Esophagus squamous epithelium (tissue), 5 donors: ENCODE data around the gene FOXL3. TPM values are rescaled to one million over a fixed set of nuclear protein-coding genes. Genes with fewer than 3 reads are reported as not detected.

Source experiments
- DNase-seq: peaks from one replicate; lab custom pipeline; 2025; lab: John Stamatoyannopoulos, UW
- H3K27ac ChIP-seq, 4 donors: fragments of 200-600 bp; sonication (generic); one replicate each; pipeline ENCODE4 v1.5.1; 2016 to 2019; ENCODE audit warnings: mild to moderate bottlenecking in 1 of 4
- H3K27me3 ChIP-seq, 4 donors: fragments of 200-600 bp; sonication (generic); 1 replicate in 3 of 4; 2 replicates in 1 of 4; pipeline versions ENCODE4 v1.5.1 to v1.6.0; 2017 to 2021; ENCODE audit warnings: antibody characterized with exemption in 1 of 4
- H3K36me3 ChIP-seq, 3 donors: fragments of 200-600 bp; sonication (generic); one replicate each; pipeline ENCODE4 v1.5.1; 2016 to 2019
- H3K4me1 ChIP-seq, 3 donors: fragments of 200-600 bp; sonication (generic); one replicate each; pipeline ENCODE4 v1.5.1; 2017 to 2019
- H3K4me3 ChIP-seq, 4 donors: fragments of 200-600 bp; sonication (generic); 1 replicate in 3 of 4; 2 replicates in 1 of 4; pipeline ENCODE4 v1.5.1; 2016 to 2019; ENCODE audit warnings: mild to moderate bottlenecking in 2 of 4, moderate library complexity in 1 of 4
- H3K9me3 ChIP-seq, 3 donors: fragments of 200-600 bp; sonication (generic); one replicate each; pipeline ENCODE4 v1.5.1; 2016 to 2019
- POLR2A ChIP-seq, 4 donors: fragments of 450-650 bp; IDR thresholded peaks; one replicate each; pipeline ENCODE4 v1.6.1; 2017; ENCODE audit warnings: antibody characterized with exemption in 4 of 4, mild to moderate bottlenecking in 4 of 4, moderate library complexity in 3 of 4
- WGBS, 2 donors: methylation state at CpG; one replicate each; pipeline ENCODE4 v1.1.5; 2018; 5-methylcytosine and 5-hydroxymethylcytosine counted together
- intact Hi-C: fragments of 100-400 bp; cut with DNase I; formaldehyde crosslinking; loops from one replicate; pipeline ENCODE4 v1.15.0; 2022
- total RNA-seq, 4 donors: library from RNA; depleted of rRNA; stranded (reverse); fragments of >200 nt; gene quantifications; one replicate each; pipeline ENCODE4 v1.1.0, GENCODE V29; 2016
- TF ChIP-seq, protein P1 (sequence below), 6 experiments: fragments of 450-650 bp in 4 of 6; fragments of 200-600 bp in 2 of 6; sonication (generic) in 2 of 6; IDR thresholded peaks; one replicate each; pipeline ENCODE4 v1.5.1; 2016 to 2019; ENCODE audit warnings: antibody characterized with exemption in 6 of 6, mild to moderate bottlenecking in 4 of 6, moderate library complexity in 4 of 6
- donor health status: DM: yes; HTN: yes; CAD: no.

FOXL3 gene
- total RNA-seq, 4 donors from 2014 or later = not detected

DNA sequence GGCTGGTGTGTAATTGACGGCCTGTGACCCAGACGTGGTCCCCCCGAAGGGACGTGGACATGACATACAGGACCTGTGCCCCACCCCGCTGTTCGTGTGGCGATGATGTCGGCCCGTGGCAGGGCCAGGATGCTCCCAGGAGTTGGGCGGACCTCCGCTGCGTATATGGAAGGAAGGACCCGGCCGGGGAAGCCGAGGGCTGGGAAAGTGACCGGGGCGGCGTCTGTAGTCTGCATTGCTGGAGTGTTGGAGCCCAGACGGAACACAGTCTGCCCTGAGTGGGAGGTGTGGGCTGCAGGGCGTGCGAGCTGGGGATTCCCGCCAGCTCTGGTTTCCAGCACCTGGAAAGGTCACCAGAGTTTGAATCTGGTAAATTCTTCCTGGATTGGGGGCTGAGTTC, 45.0 kb upstream of the FOXL3 start:
- DNase-seq = no peak
- Histone ChIP-seq H3K4me3 (no peak overlapping the region), H3K27me3 (no peaks in the 10 kb centered on the region), H3K27ac (peak overlapping the region in 1 of 4 donors; percentile 28), H3K36me3 (peaks cover 0 to 59% (median 0%) of the 10 kb centered on the region in 3 donors), H3K9me3 (no peaks in the 10 kb centered on the region), H3K4me1 (peaks cover 0 to 12% (median 0%) of the 10 kb centered on the region in 3 donors)
- TF ChIP-seq, protein P1, sequence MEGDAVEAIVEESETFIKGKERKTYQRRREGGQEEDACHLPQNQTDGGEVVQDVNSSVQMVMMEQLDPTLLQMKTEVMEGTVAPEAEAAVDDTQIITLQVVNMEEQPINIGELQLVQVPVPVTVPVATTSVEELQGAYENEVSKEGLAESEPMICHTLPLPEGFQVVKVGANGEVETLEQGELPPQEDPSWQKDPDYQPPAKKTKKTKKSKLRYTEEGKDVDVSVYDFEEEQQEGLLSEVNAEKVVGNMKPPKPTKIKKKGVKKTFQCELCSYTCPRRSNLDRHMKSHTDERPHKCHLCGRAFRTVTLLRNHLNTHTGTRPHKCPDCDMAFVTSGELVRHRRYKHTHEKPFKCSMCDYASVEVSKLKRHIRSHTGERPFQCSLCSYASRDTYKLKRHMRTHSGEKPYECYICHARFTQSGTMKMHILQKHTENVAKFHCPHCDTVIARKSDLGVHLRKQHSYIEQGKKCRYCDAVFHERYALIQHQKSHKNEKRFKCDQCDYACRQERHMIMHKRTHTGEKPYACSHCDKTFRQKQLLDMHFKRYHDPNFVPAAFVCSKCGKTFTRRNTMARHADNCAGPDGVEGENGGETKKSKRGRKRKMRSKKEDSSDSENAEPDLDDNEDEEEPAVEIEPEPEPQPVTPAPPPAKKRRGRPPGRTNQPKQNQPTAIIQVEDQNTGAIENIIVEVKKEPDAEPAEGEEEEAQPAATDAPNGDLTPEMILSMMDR (IDR thresholded peaks at IDR 0.05) = no peak
- no peak for TF ChIP-seq POLR2A (IDR thresholded peaks at IDR 0.05)
- WGBS, 2 donors = 85 to 90% methylated on average over 12 to 13 of the region's 22 CpGs
- intact Hi-C loops = no loop called here

DNA sequence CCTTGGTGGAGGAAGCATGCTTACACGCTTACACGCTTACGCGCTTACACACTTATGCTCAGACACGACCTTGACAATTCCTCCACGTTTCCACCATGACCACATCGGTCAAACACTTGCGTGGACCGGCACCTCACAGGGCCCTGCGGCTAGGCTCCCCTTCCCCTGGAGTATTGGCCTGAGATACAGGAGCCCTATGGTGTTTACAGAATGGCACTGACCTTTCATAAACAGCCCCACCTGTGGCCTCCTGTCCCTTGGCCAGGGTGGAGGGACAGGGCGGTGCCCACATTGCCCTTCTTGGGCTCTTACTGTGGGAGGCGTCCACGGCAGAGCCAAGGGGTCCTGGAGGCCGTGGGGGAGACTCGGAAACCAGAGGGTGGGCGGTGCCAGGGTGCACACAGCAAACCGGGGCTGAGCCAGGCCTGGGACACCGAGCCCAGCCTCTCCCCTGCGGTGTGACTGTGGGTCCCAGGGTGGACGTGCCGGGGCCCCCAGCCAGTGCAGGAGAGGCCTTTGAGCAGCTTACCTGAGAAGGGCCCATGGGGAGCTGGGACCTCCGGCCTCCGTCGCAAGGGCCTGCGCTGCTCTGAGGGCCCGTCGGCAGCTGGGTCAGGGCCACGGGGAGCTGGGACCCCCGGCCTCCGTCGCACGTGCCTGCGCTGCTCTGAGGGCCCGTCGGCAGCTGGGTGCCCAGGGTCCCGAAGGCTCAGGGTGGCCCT, 44.2 kb upstream of the FOXL3 start:
- Histone ChIP-seq H3K36me3 (peaks cover 0 to 66% (median 7%) of the 10 kb centered on the region in 3 donors), H3K4me3 (no peak overlapping the region), H3K27ac (peak overlapping the region in 1 of 4 donors; percentile 28), H3K9me3 (no peaks in the 10 kb centered on the region), H3K27me3 (no peaks in the 10 kb centered on the region), H3K4me1 (peaks cover 0 to 9% (median 0%) of the 10 kb centered on the region in 3 donors)
- TF ChIP-seq, protein P1 (IDR thresholded peaks at IDR 0.05) = no peak
- TF ChIP-seq POLR2A (IDR thresholded peaks at IDR 0.05) = no peak
- DNase-seq = no peak
- intact Hi-C loops = no loop called here
- WGBS, 2 donors = 92 to 97% methylated on average over 10 of the region's 36 CpGs

DNA sequence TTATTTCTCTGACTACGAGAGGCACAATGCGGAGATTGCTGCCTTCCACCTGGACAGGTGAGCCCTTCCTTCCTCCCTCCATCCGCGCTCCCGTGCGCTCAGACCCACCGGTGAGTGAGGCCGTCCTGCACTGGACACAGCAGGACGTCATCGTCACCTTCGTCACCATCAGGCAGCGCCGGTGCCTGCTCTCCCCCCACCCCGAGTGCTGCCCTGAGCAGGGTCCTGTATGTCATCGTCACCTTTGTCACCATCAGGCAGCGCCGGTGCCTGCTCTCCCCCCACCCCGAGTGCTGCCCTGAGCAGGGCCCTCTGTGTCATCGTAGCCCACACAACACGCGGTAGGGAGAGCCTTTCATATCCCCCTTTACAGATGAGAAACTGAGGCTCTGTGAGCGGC, 43.5 kb upstream of the FOXL3 start:
- no peak overlapping the region for H3K27ac ChIP-seq
- TF ChIP-seq, protein P1 (IDR thresholded peaks at IDR 0.05) = no peak
- TF ChIP-seq POLR2A (IDR thresholded peaks at IDR 0.05) = no peak
- H3K4me3 ChIP-seq = no peak overlapping the region
- 88 to 95% methylated on average over 3 to 8 of the region's 22 CpGs for WGBS, 2 donors
- peaks cover 0 to 2% (median 0%) of the 10 kb centered on the region in 3 donors for H3K4me1 ChIP-seq
- no peaks in the 10 kb centered on the region for H3K27me3 ChIP-seq
- intact Hi-C loops = no loop called here
- DNase-seq = no peak
- peaks cover 0 to 74% (median 9%) of the 10 kb centered on the region in 3 donors for H3K36me3 ChIP-seq
- no peaks in the 10 kb centered on the region for H3K9me3 ChIP-seq

DNA sequence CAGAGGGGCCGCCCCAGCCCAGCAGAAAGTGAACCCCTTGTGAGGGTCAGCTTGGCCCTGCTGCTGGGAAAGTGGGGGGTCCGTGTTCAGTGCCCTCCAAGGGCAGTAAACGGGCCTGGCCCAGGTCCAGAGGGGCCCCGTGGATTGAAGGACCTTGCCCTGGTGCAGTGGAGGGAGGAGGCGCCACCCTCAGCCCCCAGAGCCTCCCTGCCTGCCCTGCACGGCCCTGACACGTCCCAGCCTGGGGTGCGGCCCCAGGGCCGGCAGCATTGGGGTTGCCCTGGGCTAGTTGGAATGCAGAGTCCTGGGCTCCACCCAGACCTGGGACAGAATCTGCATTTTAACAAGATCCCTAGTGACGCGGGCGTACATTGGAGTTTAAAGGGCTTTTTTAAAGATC, 42.8 kb upstream of the FOXL3 start:
- H3K4me3 ChIP-seq = no peak overlapping the region
- no peaks in the 10 kb centered on the region for H3K9me3 ChIP-seq
- intact Hi-C loops = no loop called here
- H3K36me3 ChIP-seq = peaks cover 0 to 81% (median 9%) of the 10 kb centered on the region in 3 donors
- TF ChIP-seq POLR2A (IDR thresholded peaks at IDR 0.05) = no peak
- TF ChIP-seq, protein P1 (IDR thresholded peaks at IDR 0.05) = no peak
- no peaks in the 10 kb centered on the region for H3K4me1 ChIP-seq
- 69 to 87% methylated on average over 5 to 9 of the region's 12 CpGs for WGBS, 2 donors
- H3K27me3 ChIP-seq = no peaks in the 10 kb centered on the region
- no peak overlapping the region for H3K27ac ChIP-seq
- no peak for DNase-seq

DNA sequence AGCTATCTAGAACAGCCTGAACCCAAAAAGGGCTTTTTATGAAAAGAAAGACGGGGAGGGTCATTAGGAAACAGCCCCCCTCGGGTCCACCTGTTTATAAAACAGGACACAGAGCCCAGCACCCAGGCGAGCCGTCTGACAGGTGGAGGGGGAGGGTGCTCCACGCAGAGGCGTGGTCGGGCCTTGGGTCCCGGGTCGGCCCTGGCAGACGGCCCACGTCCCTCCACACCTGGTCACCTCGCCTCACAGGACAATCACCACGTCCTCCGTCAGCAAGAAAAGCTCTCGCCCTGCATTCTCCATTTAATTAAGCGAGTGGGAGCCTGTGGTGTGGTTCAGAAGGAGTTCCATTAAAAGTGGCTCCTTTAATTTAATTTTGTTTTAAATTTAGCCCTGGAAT, 42.3 kb upstream of the FOXL3 start:
- Histone ChIP-seq H3K4me1 (no peaks in the 10 kb centered on the region), H3K4me3 (no peak overlapping the region), H3K36me3 (peaks cover 0 to 85% (median 9%) of the 10 kb centered on the region in 3 donors), H3K9me3 (no peaks in the 10 kb centered on the region), H3K27me3 (no peaks in the 10 kb centered on the region), H3K27ac (no peak overlapping the region)
- 83 to 84% methylated on average over 7 to 16 of the region's 16 CpGs for WGBS, 2 donors
- intact Hi-C loops = no loop called here
- no peak for TF ChIP-seq POLR2A (IDR thresholded peaks at IDR 0.05)
- TF ChIP-seq, protein P1 (IDR thresholded peaks at IDR 0.05) = no peak
- DNase-seq = no peak
